Liver (tissue), 9 donors: ENCODE data around the gene GBA3. TPM values are rescaled to one million over a fixed set of nuclear protein-coding genes. Genes with fewer than 3 reads are reported as not detected.

Experiments used
- DNase-seq: peaks from one replicate; pipeline ENCODE4 v3.0.0-alpha.2; 2017; ENCODE audit warnings: low spot score
- H3K27ac ChIP-seq, 2 donors: one replicate each; pipeline ENCODE4 v1.7.0; 2013; ENCODE audit warnings: inconsistent platforms in 2 of 2, low read length in 2 of 2, control low read depth in 1 of 2, low read depth in 1 of 2, mild to moderate bottlenecking in 1 of 2
- H3K27me3 ChIP-seq, 4 donors: one replicate each; pipeline versions ENCODE4 v1.6.1 to v1.7.0; 2013; ENCODE audit warnings: low read length in 3 of 4, inconsistent platforms in 1 of 4, mild to moderate bottlenecking in 1 of 4, moderate library complexity in 1 of 4; ENCODE audit not compliant: control insufficient read depth in 4 of 4, insufficient read depth in 4 of 4
- H3K36me3 ChIP-seq, 4 donors: one replicate each; pipeline versions ENCODE4 v1.6.1 to v1.7.0; 2013; ENCODE audit warnings: low read length in 3 of 4, mild to moderate bottlenecking in 3 of 4, low read depth in 1 of 4, moderate library complexity in 1 of 4; ENCODE audit not compliant: control insufficient read depth in 4 of 4, insufficient read depth in 3 of 4
- H3K4me1 ChIP-seq, 4 donors: one replicate each; pipeline versions ENCODE4 v1.6.1 to v1.7.0; 2013; ENCODE audit warnings: low read length in 3 of 4, mild to moderate bottlenecking in 3 of 4, moderate library complexity in 1 of 4; ENCODE audit not compliant: control insufficient read depth in 4 of 4, insufficient read depth in 4 of 4
- H3K4me3 ChIP-seq, 3 donors: one replicate each; pipeline versions ENCODE4 v1.6.1 to v1.7.0; 2013; ENCODE audit warnings: low read length in 3 of 3, control low read depth in 1 of 3, low read depth in 1 of 3, mild to moderate bottlenecking in 1 of 3
- H3K9ac ChIP-seq, 2 donors: one replicate each; pipeline ENCODE4 v1.7.0; 2013; ENCODE audit warnings: low read length in 2 of 2, mild to moderate bottlenecking in 2 of 2, moderate library complexity in 2 of 2, control low read depth in 1 of 2, low read depth in 1 of 2
- H3K9me3 ChIP-seq, 4 donors: one replicate each; pipeline versions ENCODE4 v1.6.1 to v1.7.0; 2013; ENCODE audit warnings: low read length in 3 of 4; ENCODE audit not compliant: control insufficient read depth in 4 of 4
- CTCF ChIP-seq: fragments of 150-350 bp; IDR thresholded peaks from 2 replicates; pipeline ENCODE4 v1.5.1; 2017; ENCODE audit warnings: improper control_type of control experiment, low read depth, low read length; ENCODE audit not compliant: missing input control
- EGR1 ChIP-seq, 2 donors: IDR thresholded peaks; 2 replicates each; pipeline ENCODE4 v1.6.1; 2016 to 2018; ENCODE audit warnings: antibody characterized with exemption in 2 of 2, low read depth in 2 of 2
- FOXA2 ChIP-seq: IDR thresholded peaks from 2 replicates; pipeline ENCODE4 v1.6.1; 2016; ENCODE audit warnings: antibody characterized with exemption
- HNF4A ChIP-seq, 2 donors: conservative IDR thresholded peaks; 2 replicates each; pipeline ENCODE4 v1.6.1; 2016; ENCODE audit warnings: antibody characterized with exemption in 2 of 2, mild to moderate bottlenecking in 2 of 2
- JUND ChIP-seq, 2 donors: IDR thresholded peaks; 2 replicates each; pipeline ENCODE4 v1.6.1; 2016; ENCODE audit warnings: antibody characterized with exemption in 2 of 2
- MAX ChIP-seq: IDR thresholded peaks from 2 replicates; pipeline ENCODE4 v1.6.1; 2016; ENCODE audit warnings: antibody characterized with exemption
- REST ChIP-seq: IDR thresholded peaks from 2 replicates; pipeline ENCODE4 v1.6.1; 2016; ENCODE audit warnings: antibody characterized with exemption, mild to moderate bottlenecking
- SP1 ChIP-seq: IDR thresholded peaks from 2 replicates; pipeline ENCODE4 v1.6.1; 2018; ENCODE audit warnings: antibody characterized with exemption, mild to moderate bottlenecking
- TAF1 ChIP-seq: conservative IDR thresholded peaks from 2 replicates; pipeline ENCODE4 v1.6.1; 2016; ENCODE audit warnings: antibody characterized with exemption, mild to moderate bottlenecking
- WGBS: extraction: QIAGEN DNeasy Blood & Tissue Kit; methylation state at CpG from one replicate; pipeline ENCODE4 v1.1.7; 2013; 5-methylcytosine and 5-hydroxymethylcytosine counted together
- polyA plus RNA-seq, 2 donors: library from polyadenylated mRNA; stranded (reverse) in 1 of 2; unstranded in 1 of 2; fragments of 200-250 nt in 1 of 2; fragments of >200 nt in 1 of 2; fragmentation: Nextera tagmentation in 1 of 2; extraction: Ambion mirVana in 1 of 2; gene quantifications; one replicate each; pipeline versions ENCODE4 v1.2.1 to v1.2.3, GENCODE V29; 2013 to 2015
- total RNA-seq, 2 donors: library from RNA; depleted of rRNA; stranded (reverse); fragments of >200 nt; gene quantifications; one replicate each; pipeline ENCODE4 v1.2.3, GENCODE V29; 2014
- donor health status: healthy.
- donor health status: healthy.
- donor health status: healthy.
- donor health status: healthy.
- donor health status: healthy.

Gene GBA3
- total and polyA plus RNA-seq, 4 donors = 10.6 to 36.7 (median 18.9) TPM

GRCh38 chr4:22764183-22764582 is 71.4 kb downstream of the GBA3 start:
- no peak for DNase-seq
- no peak overlapping the region for H3K27ac ChIP-seq
- H3K9me3 ChIP-seq = no peaks in the 10 kb centered on the region
- no peak for TF ChIP-seq JUND (IDR thresholded peaks at IDR 0.05)
- no peak overlapping the region for H3K9ac ChIP-seq
- 88% methylated on average over 3 of the region's 3 CpGs for WGBS
- H3K36me3 ChIP-seq = peaks cover 0 to 4% (median 2%) of the 10 kb centered on the region in 4 donors
- no peak overlapping the region for H3K4me3 ChIP-seq
- no peaks in the 10 kb centered on the region for H3K4me1 ChIP-seq
- no peaks in the 10 kb centered on the region for H3K27me3 ChIP-seq

- 85% methylated on average over 2 of the region's 2 CpGs for whole genome bisulfite sequencing
- no peak overlapping the region for H3K9ac ChIP-seq
- H3K4me1 ChIP-seq = no peaks in the 10 kb centered on the region
- TF ChIP-seq JUND (IDR thresholded peaks at IDR 0.05) = no peak
- H3K27ac ChIP-seq = no peak overlapping the region
- no peak for DNase-seq
- H3K4me3 ChIP-seq = no peak overlapping the region
- no peaks in the 10 kb centered on the region for H3K9me3 ChIP-seq
- H3K36me3 ChIP-seq = peaks cover 0 to 4% (median 2%) of the 10 kb centered on the region in 4 donors
- no peaks in the 10 kb centered on the region for H3K27me3 ChIP-seq
These were observed 73.3 kb downstream of the GBA3 start for GRCh38 chr4:22766068-22766467.

GRCh38 chr4:22778547-22779163 is 85.9 kb downstream of the GBA3 start:
- H3K27me3 ChIP-seq = no peaks in the 10 kb centered on the region
- 98% methylated on average over 37 of the region's 37 CpGs for whole genome bisulfite sequencing
- peaks cover 0 to 12% (median 0%) of the 10 kb centered on the region in 4 donors for H3K36me3 ChIP-seq
- no peaks in the 10 kb centered on the region for H3K4me1 ChIP-seq
- no peak overlapping the region for H3K9ac ChIP-seq
- DNase-seq = no peak
- no peak for TF ChIP-seq TAF1
- TF ChIP-seq HNF4A (conservative IDR thresholded peaks at IDR 0.05) = no peak
- TF ChIP-seq SP1 = no peak
- no peak for TF ChIP-seq FOXA2
- TF ChIP-seq CTCF = no peak
- no peak for TF ChIP-seq JUND (IDR thresholded peaks at IDR 0.05)
- TF ChIP-seq MAX = no peak
- no peak for TF ChIP-seq REST
- no peak for TF ChIP-seq EGR1 (IDR thresholded peaks at IDR 0.05; ENCODE audit: low read depth in 2 of 2)
- no peaks in the 10 kb centered on the region for H3K9me3 ChIP-seq
- H3K4me3 ChIP-seq = no peak overlapping the region
- no peak overlapping the region for H3K27ac ChIP-seq
